IMR-90 (cell line): ENCODE measurements around the gene PILRA.

Experiments used
- CEBPB ChIP-seq: IDR thresholded peaks from 2 replicates; pipeline ENCODE4 v1.6.1; 2012; ENCODE audit warnings: low read depth, low read length, improper control_type of control experiment
- CTCF ChIP-seq: conservative IDR thresholded peaks from 2 replicates; pipeline ENCODE4 v1.5.1; 2012; ENCODE audit warnings: mild to moderate bottlenecking, low read depth, low read length, improper control_type of control experiment
- POLR2A ChIP-seq: IDR thresholded peaks from 2 replicates; pipeline ENCODE4 v1.6.1; 2012; ENCODE audit warnings: mild to moderate bottlenecking, low read depth, low read length
- RCOR1 ChIP-seq: IDR thresholded peaks from 2 replicates; pipeline ENCODE4 v1.6.1; 2012; ENCODE audit warnings: mild to moderate bottlenecking, low read length, improper control_type of control experiment; ENCODE audit not compliant: insufficient replicate concordance
- RFX5 ChIP-seq: IDR thresholded peaks from 2 replicates; pipeline ENCODE4 v1.8.0; 2012; ENCODE audit warnings: low read depth, mild to moderate bottlenecking, low read length, moderate library complexity

GRCh38 chr7:100366411-100367250 lies 6.7 kb upstream of the PILRA start:
- TF ChIP-seq CTCF (no peak), CEBPB (no peak), POLR2A (no peak), RFX5 (no peak), RCOR1 (no peak)
